ENCODE measurements around the gene TSPAN18. TPM values are rescaled to one million over a fixed set of nuclear protein-coding genes. Genes with fewer than 3 reads are reported as not detected.

The TSPAN18 gene
- total and polyA plus RNA-seq, 2 experiments from 2014 or later, result 6.0 to 10.6 TPM

- no peak for TF ChIP-seq ZNF462 (CRISPR knock-in tag; IDR thresholded peaks at IDR 0.05)
- no peak for TF ChIP-seq POLR2AphosphoS5 (IDR thresholded peaks at IDR 0.05; ENCODE audit: low read depth)
- TF ChIP-seq ETS1 (IDR thresholded peaks at IDR 0.05), result no peak
- TF ChIP-seq STAT1 (IDR thresholded peaks at IDR 0.05; ENCODE audit: unreplicated experiment), result no peak
- TF ChIP-seq REST (IDR thresholded peaks at IDR 0.05; ENCODE audit: unreplicated experiment), result no peak
- TF ChIP-seq ZNF114 (CRISPR knock-in tag; IDR thresholded peaks at IDR 0.05), result no peak
Measured at GRCh38 chr11:44781655-44782054, 54.9 kb downstream of the TSPAN18 start (continued).

Data from GM23338 (cell line).